Ecto neural progenitor cell (in vitro differentiated cells): Measurements from ENCODE around the gene BORCS5.
"Not testable (repeated sequence)": the region's sequence is repeated elsewhere in the genome, so short reads cannot be mapped to it uniquely, and the experiment has no call there.

Source experiments
- DNase-seq: peaks from one replicate; pipeline ENCODE4 v3.0.0-alpha.2; 2018; ENCODE audit warnings: low spot score

Gene BORCS5

DNA sequence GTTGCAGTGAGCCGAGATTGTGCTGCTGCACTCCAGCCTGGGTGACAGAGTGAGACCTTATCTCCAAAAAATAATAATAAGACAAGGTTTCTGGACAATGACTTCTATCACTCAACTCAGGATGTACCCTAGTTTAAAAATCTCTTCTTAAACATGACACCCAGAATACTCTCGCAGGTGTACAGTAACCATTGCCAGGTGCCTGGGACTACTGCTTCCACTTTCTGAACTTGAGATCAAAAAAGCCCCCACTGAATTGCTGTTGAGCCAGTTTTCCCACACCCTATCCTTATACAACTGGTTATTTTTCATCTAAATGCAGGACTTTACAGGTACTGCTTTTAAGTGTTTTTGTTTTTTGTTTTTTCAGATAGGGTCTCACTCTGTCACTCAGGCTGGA is 36.3 kb downstream of the BORCS5 start:
- DNase-seq: no peak

DNA sequence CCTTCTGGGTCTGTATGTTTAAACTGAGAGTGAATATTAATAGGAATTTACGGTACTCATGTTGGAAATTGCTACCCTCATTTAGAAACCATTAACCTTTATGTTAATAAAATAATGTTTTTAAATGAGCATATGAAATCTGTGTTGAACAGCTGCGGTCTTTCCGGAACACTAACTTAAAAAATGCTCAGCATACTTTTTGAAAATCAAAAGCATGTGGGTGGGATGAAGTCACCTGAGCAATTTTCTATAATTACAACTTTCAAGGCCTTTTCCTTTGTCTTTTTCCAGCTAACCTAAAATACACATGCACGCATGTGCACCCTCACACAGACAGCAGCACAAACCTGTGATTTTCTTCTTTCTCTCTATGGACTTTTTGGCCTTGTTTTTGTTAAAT is 39.8 kb downstream of the BORCS5 start:
- no peak for DNase-seq

DNA sequence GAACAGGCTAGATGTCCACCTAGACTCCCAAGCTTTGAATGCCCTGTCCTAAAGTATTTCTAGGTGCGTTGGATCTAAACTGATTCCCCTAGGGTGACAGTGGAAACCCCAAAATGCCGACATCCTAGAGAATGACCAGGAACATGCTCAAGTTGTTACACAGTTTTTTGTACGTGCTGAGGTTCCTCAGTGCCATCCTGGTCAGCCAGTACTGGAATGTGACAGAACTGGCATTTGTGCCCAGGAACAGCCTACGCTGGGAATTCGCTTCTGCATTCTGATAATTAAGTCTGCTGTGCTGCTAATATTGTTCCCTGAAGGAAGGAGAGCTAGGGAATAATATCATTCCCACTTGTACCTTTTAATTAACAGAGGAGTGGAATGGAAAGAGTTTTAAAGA is 40.3 kb downstream of the BORCS5 start:
- no peak for DNase-seq

DNA sequence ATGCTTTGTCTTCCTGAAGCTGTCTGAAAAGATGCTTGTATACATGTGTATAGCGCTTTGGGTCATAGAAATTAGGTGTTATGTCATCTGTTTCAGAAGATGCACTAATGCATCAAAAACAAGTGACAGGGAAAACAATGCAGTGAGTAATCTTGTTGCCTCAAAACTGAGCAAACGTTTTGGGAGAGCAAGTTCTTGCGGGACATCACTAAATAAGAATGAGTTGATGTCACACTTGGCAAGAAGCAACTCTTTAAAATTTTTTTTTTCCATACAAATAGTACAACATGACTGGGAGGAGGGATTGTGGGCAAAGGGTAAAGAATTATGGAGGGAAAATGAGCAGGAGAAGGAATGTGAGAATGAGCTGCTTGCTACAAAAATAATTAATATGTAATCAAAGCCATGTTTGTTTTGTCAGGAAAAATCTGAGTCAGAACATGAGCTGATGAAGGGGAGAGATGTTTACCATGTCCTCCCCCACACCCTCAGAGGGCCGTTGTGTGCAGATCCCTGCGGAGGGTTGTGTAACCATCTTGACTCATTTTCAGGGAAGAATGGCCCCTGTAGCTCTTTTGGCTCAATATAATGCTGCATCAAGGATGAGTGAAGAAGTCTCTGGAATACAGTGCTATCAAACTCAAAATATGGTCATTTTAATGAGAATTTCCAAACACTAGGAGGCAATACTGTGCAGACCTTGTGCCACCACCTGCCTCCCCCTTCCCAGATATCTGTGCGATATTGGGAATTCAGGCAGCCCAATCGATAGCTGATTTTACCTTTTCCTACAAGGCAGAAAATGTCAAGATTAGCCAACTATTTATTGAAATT is 41.4 kb downstream of the BORCS5 start:
- no peak for DNase-seq

DNA sequence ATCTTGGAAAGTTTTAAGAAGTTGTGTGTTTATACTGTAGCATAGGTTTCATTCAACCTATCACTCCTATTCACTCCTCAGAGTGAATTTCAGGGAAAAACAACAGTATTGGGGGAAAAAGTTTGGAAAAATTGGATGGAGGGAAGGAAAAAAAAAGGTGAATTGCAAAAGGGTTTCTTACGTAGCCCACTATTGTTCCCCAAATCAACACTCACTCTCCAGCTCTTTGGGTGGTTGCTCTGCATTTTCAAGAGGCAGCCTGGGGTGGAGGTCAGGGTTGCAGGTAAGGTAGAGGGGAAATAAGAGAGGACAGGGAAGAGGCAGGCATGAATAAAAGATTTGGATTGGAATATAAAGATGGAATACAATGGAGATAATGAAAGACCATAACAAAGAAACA is 42.3 kb downstream of the BORCS5 start:
- DNase-seq: no peak

DNA sequence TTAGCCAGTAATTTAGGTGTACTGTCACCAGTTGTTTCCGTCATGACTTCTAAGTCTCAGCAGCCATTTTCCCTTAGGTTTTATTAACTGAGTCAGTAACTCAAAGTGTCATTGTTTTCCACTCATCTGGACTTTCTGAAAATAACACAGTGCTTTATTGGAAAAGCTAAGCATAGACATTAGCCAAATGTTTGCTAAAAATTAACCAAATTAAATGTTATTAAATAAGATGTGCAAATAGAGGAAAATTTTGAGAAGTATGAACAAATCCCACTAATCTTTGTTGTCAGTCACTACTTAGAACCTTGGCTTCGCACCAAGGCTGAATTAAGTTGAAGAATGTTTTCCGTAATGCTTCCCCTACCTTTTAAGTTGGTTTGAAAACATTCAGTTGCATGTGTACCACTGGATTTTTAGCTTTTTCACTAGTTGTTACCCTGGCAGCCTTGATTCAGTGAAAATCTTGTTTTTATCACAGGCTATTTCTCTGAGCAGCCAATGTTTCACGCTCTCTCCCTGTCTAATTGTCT is 43.0 kb downstream of the BORCS5 start:
- DNase-seq: no peak

DNA sequence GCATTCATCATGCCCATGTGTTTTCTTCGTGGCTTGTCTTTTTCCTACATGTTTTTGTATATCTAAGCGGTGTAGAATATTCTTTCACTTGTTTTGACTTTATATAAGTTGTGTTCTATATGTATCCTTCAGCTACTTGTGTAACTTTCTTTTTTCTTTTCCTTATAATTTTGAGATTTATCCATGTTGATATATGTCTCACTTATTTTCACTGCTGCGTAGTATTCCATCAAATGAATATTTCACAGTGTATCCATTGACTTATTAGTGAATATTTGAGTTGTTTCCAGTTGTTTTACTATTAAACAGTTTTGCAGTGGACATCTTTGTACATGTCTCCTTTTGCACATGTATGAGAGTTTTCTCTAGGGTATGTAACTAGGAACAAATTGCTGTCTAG is 43.9 kb downstream of the BORCS5 start:
- no peak for DNase-seq

DNA sequence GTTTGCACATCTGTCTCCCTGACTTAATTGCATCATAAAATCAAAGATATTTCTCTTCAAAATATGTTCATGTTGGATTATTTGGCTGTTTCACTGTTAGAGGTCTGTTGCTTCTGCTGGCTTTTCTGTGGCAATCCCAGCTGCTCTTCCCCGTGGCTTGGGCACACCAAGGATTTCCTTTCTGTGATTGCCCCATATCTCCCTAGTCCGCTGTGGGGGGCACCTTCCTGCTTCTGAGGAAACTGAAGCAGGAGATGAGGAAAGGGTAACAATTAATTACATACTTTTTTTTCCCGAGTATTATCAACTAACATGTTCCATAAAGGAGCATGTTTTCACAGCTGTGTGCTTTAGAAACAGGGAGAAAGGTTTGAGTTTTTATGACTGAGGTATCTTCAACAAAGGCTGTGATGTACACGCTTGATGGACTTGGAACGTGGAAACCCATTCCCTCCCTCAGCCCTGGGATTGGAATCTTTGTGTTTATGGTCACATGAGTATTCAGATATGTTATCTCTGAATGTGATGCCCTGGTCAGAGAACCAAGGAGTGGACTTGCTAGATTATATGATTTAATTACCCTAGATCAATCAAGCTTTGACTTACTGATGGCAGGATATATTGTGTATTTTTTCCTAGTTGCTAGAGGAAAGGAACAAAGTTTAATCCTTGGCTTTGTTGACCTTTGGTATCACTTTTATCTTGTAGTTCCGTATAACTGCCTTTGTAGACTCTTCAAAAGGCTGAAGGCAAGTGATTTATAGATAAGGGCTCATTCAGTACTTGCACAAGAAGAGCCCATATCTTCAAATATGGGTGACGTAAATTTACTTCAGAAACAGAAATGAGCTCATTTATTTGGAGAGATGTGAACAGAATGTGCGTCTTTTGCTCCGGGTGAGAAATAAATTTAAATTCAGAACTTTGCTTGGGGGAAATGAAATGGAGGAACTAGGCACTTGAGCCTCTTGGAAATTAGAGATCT is 46.7 kb downstream of the BORCS5 start:
- no peak for DNase-seq

DNA sequence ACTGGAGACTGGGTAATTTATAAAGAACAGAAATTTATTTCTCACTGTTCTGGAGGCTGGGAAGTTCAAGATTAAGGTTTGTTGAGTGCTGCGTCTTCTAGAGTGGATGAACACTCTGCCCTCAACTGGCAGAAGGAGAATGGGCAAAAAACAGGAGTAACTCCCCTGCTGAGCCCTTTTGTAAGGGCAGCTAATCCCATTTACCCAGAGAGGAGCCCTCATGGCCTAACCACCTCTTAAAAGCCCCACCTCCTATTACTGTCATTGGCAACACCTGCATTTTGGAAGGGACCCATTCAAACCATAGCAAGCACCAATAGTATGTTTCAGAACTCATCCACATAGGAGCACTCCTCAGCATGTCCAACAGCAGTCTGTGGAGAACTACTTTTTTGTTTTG is 47.4 kb downstream of the BORCS5 start:
- no peak for DNase-seq

DNA sequence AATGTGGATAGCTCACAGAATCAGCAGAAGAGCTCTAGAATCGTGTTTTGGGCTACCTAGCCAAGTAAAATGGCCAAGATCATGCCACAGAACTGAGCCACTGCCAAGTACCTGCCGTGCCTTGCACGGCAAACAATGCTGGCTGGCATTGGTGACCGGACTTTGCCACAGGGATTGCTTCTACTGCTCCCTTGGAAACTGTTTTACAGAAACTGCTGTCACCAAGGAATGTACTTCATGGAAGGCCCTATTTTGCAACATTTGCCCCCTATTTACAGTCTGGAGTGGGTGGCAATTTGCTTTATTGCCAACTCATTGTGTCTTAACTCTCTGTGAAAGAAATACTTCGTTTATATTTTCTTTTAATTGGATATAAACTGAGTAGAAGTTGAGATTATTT is 49.0 kb downstream of the BORCS5 start:
- no peak for DNase-seq

DNA sequence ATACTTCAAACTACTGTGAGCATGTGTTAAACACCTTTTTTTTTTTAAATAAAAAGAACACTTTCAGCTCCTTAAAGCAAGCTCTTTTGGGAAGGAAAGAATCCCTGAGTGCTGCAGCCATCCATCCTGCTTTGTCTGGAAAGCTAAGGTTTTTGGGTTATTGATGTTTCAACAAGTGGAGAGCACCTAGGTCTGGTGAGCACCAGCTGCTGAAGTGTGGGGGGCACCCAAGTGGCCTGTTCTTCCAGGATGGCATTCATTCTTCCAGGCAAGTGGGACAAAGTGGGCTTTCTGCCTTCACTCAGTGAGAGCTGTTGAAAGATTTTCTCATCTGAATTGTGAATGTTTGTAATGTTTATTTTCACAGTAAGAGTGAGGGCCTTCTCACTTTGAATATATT is 49.9 kb downstream of the BORCS5 start:
- no peak for DNase-seq

DNA sequence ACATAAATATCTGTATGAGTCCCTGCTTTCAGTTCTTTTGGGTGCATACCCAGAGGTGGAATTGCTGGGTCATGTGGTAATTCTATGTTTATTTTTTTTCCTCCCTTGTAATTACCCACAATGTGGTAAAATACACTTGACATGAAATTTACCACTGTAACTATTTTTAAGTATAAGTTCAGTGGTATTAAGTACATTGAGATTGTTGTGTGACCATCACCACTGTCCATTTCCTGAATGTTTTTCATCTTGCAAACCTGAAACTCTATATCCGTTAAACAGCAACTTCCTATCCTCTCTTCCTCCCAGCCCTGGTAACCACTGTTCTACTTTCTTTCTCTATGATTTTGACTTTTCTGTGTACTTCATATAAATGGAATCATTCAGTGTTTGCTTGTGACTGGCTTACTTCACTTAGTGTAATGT is 51.4 kb downstream of the BORCS5 start:
- no peak for DNase-seq

DNA sequence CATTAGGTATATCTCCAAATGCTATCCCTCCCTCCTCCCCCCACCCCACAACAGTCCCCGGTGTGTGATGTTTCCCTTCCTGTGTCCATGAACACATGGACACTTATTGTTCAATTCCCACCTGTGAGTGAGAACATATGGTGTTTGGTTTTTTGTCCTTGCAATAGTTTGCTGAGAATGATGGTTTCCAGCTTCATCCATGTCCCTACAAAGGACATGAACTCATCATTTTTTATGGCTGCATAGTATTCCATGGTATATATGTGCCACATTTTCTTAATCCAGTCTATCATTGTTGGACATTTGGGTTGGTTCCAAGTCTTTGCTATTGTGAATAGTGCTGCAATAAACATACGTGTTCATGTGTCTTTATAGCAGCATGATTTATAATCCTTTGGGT is 52.5 kb downstream of the BORCS5 start:
- DNase-seq: not testable (repeated sequence)

DNA sequence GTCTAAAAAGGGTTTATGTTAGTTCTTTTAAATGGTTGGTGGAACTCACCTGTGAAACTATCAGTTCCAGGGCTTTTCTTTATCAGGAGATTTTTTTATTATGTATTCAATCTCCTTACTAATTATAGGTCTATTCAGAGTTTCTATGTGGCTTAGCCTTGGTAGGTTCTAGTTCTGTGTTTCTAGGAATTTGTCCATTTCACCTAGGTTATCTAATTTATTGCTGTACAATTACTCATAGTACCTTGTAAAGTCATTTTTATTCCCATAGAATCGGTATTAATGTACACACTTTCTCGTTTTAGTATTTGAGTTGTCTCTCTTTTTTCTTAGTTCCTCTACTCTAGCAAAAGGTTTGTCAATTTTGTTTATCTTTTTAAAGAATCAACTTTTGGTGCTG is 59.0 kb downstream of the BORCS5 start:
- DNase-seq: no peak

DNA sequence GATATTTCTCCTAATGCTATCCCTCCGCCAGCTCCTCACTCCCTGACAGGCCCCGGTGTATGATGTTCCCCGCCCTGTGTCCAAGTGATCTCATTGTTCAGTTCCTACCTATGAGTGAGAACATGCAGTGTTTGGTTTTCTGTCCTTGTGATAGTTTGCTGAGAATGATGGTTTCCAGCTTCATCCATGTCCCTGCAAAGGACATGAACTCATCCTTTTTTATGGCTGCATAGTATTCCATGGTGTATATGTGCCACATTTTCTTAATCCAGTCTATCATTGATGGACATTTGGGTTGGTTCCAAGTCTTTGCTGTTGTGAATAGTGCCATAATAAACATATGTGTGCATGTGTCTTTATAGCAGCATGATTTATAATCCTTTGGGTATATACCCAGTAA is 62.3 kb downstream of the BORCS5 start:
- DNase-seq: not testable (repeated sequence)

DNA sequence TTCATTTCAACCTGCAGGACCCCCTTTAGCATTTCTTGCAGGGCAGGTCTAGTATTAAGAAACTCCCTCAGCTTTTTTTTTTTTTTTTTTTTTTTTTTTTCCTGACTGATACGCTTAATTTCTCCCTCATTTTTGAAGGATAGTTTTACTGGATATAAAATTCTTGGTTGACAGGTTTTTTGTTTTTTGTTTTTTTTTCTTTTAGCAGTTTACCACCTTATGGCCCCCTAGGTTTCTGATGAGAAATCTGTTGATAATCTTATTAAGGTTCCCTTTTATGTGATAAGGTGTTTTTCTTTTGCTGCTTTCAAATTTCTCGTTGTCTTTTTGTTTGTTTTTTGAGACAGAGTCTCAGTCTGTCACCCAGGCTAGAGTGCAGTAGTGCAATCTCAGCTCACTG is 66.5 kb downstream of the BORCS5 start:
- no peak for DNase-seq

DNA sequence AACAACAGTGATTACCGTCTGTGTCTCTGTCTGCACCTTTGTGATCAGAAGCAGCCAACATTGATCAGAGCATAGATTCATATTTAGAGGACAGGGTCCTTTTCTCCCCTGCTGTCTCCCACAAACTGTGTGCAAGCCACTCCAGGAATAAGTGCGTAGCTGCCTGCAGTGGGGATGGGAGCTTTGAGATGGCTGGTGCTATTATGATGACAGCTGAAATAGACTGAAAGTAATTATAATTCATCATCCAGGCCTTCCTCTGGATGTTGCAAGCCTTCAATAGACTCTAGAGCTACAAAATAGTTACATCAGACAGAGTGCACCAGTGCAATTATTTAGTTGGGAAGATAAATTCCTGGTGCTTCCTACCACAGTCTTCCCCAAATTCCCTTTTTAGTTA is 68.1 kb downstream of the BORCS5 start:
- DNase-seq: no peak

DNA sequence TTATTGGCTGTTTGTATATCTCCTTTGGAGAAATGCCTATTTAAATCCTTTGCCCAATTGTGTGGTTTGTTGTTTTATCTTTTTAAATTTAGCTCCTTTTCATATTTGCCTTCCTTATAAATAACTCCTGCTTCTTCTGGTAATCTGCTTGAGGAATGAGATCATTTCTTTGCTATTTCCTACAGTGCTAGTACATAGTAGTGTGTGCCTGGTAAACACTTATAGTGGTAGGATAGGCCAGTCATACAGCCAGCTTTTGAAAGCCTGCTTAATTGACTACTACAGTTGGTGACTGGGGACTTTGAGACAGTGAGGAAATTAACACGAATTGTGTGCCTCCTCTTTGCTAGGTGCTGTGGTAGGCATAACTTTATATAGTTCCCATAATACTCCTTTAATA is 68.7 kb downstream of the BORCS5 start:
- no peak for DNase-seq

DNA sequence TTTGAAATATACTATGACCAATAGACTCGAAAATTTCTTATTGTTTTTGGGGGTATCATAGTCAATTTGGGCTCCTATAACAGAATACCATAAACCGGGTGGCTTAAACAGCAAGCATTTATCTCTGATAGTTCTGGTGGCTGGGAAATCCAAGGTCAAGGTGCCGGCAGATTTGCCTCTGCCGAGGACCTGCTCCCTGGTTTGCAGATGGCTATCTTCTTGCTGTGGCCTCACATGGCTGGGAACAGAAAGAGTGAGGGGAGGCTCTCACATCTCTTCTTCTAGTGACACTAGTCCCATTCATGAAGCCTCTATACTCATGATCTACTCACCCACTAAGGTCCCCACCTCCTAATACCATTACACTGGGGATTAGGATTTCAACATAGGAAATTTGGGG is 70.7 kb downstream of the BORCS5 start:
- no peak for DNase-seq

DNA sequence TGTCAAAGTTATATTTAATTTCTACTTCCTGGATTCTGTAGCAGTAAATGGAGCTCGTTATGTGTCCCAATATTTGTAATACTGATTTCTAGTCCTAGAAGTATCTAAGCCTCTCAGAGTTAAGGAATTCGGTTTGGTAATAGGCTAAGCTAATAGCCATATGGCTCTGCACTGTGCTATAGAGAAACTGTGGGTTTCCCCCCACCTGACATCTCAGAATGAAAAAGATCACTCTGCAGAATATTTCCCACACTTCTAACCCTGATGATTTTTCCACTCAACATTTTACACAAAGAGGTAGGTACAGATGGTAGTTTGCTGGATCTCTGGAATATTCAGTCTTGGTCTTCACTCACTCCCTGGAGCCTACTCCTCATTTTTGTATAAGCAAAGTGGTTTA is 71.2 kb downstream of the BORCS5 start:
- DNase-seq: no peak

DNA sequence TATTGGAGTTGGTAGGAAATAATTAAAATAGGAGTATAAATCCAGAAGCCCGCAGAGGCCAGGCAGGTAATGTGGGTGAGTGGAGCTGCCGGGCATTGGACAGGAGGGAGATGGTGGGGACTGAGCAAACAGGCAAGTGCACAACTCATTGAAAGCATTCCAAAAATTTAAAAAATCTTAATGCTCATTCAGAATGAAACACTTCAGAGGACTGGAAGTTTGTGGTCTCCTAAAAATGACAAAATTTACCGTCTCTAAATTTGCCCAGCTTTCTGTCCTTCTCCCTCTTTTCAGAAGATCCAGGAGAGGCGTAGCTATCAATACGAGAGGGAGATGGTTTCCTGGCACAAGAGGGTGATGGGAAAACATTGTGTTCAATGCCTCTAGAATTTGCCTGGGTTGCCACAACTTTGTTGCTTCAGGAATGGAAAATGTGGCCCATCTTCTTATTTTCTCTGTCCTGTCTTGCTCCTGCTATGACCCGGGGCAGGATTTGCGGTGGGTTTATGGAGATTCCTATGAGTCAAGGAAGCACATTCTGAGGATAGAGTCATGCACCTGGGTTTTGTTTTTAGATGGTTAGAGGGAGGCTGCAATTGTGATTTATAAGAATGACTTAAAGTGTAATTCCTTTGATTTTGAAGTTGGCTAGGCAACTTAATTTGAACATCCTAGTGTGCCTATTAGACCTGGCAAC is 72.2 kb downstream of the BORCS5 start:
- DNase-seq: no peak

DNA sequence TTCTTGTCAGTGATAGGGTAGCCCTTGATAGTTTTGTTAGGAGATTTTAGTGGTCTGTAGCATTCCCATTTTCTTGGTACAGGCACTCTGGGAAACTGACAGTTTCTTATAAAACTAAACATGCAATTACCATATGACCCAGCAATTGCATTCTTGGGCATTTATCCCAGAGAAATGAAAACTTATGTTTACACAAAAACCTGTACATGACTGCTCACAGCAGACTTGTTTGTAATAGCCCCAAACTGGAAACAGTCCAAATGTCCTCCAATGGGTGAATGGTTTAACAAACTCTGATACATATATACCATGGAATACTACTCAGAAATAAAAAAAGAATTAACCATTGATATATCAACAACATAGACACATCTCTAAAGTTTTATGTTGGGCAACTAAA is 75.5 kb downstream of the BORCS5 start:
- DNase-seq: no peak
